Stimulated activated CD4-positive, alpha-beta T cell treated with anti-CD3 and anti-CD28 coated beads, Interleukin-2, amount 100 ng/mL, for 24 hours (primary cell): ENCODE measurements around the gene CEP192.
"Not testable (repeated sequence)": the region's sequence is repeated elsewhere in the genome, so short reads cannot be mapped to it uniquely, and the experiment has no call there.

Source experiments
- DNase-seq, 2 donors: peaks; one replicate each; pipeline ENCODE4 v3.0.0-alpha.2; 2020

Gene CEP192

GRCh38 chr18:13032173-13032572 lies 41.0 kb downstream of the CEP192 start:
- DNase-seq = no peak

GRCh38 chr18:13035249-13035914 lies 44.2 kb downstream of the CEP192 start:
- no peak for DNase-seq

GRCh38 chr18:13036622-13037320 lies 45.6 kb downstream of the CEP192 start:
- DNase-seq = no peak

GRCh38 chr18:13039806-13040205 lies 48.6 kb downstream of the CEP192 start:
- DNase-seq = no peak

- no peak for DNase-seq
These were observed 51.9 kb downstream of the CEP192 start for GRCh38 chr18:13043066-13043465.

- DNase-seq = no peak
These were observed 57.0 kb downstream of the CEP192 start for GRCh38 chr18:13048061-13048595.

GRCh38 chr18:13051159-13051558 lies 60.0 kb downstream of the CEP192 start:
- no peak for DNase-seq

- DNase-seq = no peak
These were observed 60.8 kb downstream of the CEP192 start for GRCh38 chr18:13051950-13052349.

GRCh38 chr18:13054336-13054735 lies 63.2 kb downstream of the CEP192 start:
- DNase-seq = no peak

GRCh38 chr18:13061630-13062189 lies 70.5 kb downstream of the CEP192 start:
- DNase-seq = no peak

- no peak for DNase-seq
These were observed 76.0 kb downstream of the CEP192 start for GRCh38 chr18:13067124-13067523.

- DNase-seq = no peak
These were observed 76.8 kb downstream of the CEP192 start for GRCh38 chr18:13067966-13068365.

GRCh38 chr18:13070460-13070859 lies 79.3 kb downstream of the CEP192 start:
- no peak for DNase-seq

GRCh38 chr18:13076886-13077285 lies 85.7 kb downstream of the CEP192 start:
- no peak for DNase-seq

GRCh38 chr18:13077473-13077872 lies 86.3 kb downstream of the CEP192 start:
- no peak for DNase-seq

- not testable (repeated sequence) for DNase-seq
These were observed 86.9 kb downstream of the CEP192 start for GRCh38 chr18:13078065-13078464.

- no peak for DNase-seq
These were observed 95.7 kb downstream of the CEP192 start for GRCh38 chr18:13086906-13087305.

GRCh38 chr18:13095466-13095865 lies 104.3 kb downstream of the CEP192 start:
- no peak for DNase-seq

- DNase-seq = no peak
These were observed 105.1 kb downstream of the CEP192 start for GRCh38 chr18:13096232-13096631.

- DNase-seq = no peak
These were observed 105.6 kb downstream of the CEP192 start for GRCh38 chr18:13096719-13097118.

- DNase-seq = not testable (repeated sequence)
These were observed 106.9 kb downstream of the CEP192 start for GRCh38 chr18:13098104-13098503.

GRCh38 chr18:13099113-13099512 lies 108.0 kb downstream of the CEP192 start:
- DNase-seq = no peak

GRCh38 chr18:13100942-13101658 lies 109.9 kb downstream of the CEP192 start:
- no peak for DNase-seq
